Naive thymus-derived CD4-positive, alpha-beta T cell (primary cell): Measurements from ENCODE around the gene XPNPEP3. TPM values are rescaled to one million over a fixed set of nuclear protein-coding genes. Genes with fewer than 3 reads are reported as not detected.
"Not testable (repeated sequence)": the region's sequence is repeated elsewhere in the genome, so short reads cannot be mapped to it uniquely, and the experiment has no call there.

Experiments
- ATAC-seq: fragments of 150-1000 bp; cut with Tn5 transposase; 2 replicates; pipeline ENCODE4 v1.10.0; 2021; ENCODE audit warnings: mild to moderate bottlenecking, moderate library complexity
- CTCF ChIA-PET: fragments of 350-600 bp; sonication (Branson Sonifier 250); formaldehyde crosslinking; loops from one replicate; lab custom pipeline; 2021; ENCODE audit warnings: antibody characterized with exemption; lab: Charles Lee
- POLR2A ChIA-PET: fragments of 350-600 bp; sonication (Branson Sonifier 250); formaldehyde crosslinking; loops from one replicate; lab custom pipeline; 2021; ENCODE audit warnings: antibody characterized with exemption, inconsistent platforms; lab: Charles Lee
- DNase-seq, 9 donors: peaks; one replicate each; pipeline versions ENCODE4 v3.0.0 to v3.0.0-alpha.2; 2020 to 2022; ENCODE audit warnings: mixed read lengths in 1 of 9
- H3K27ac ChIP-seq: one replicate; pipeline ENCODE4 v1.7.0; 2013; ENCODE audit warnings: mild to moderate bottlenecking, low read depth, low read length, moderate library complexity
- H3K27me3 ChIP-seq, 2 donors: one replicate each; pipeline ENCODE4 v1.7.0; 2013; ENCODE audit warnings: low read length in 2 of 2, mild to moderate bottlenecking in 2 of 2, moderate library complexity in 2 of 2; ENCODE audit not compliant: control insufficient read depth in 2 of 2, insufficient read depth in 2 of 2
- H3K36me3 ChIP-seq, 3 experiments: 1 replicate in 2 of 3; 2 replicates in 1 of 3; pipeline ENCODE4 v1.7.0; 2013; ENCODE audit warnings: low read length in 3 of 3, mild to moderate bottlenecking in 3 of 3, moderate library complexity in 1 of 3; ENCODE audit not compliant: insufficient read depth in 3 of 3, control insufficient read depth in 2 of 3
- H3K4me1 ChIP-seq, 2 donors: one replicate each; pipeline ENCODE4 v1.7.0; 2013; ENCODE audit warnings: low read length in 2 of 2, mild to moderate bottlenecking in 2 of 2, moderate library complexity in 1 of 2; ENCODE audit not compliant: control insufficient read depth in 2 of 2, insufficient read depth in 2 of 2
- H3K4me3 ChIP-seq: 2 replicates; pipeline ENCODE4 v1.7.0; 2013; ENCODE audit warnings: mild to moderate bottlenecking, low read length
- H3K9me3 ChIP-seq, 3 experiments: 1 replicate in 2 of 3; 2 replicates in 1 of 3; pipeline ENCODE4 v1.7.0; 2013; ENCODE audit warnings: low read length in 3 of 3; ENCODE audit not compliant: control insufficient read depth in 2 of 3
- H3K27ac Mint-ChIP-seq, 9 donors: one replicate each; pipeline ENCODE4 v1.8.0; 2020 to 2022; ENCODE audit warnings: mixed read lengths in 9 of 9, mild to moderate bottlenecking in 8 of 9, moderate library complexity in 5 of 9, inconsistent platforms in 2 of 9
- H3K27me3 Mint-ChIP-seq, 5 donors: one replicate each; pipeline ENCODE4 v1.8.0; 2021 to 2022; ENCODE audit warnings: mixed read lengths in 5 of 5, mild to moderate bottlenecking in 1 of 5
- H3K36me3 Mint-ChIP-seq, 5 donors: one replicate each; pipeline ENCODE4 v1.8.0; 2020 to 2022; ENCODE audit warnings: mixed read lengths in 5 of 5, mild to moderate bottlenecking in 3 of 5, inconsistent platforms in 1 of 5
- H3K4me1 Mint-ChIP-seq, 7 donors: one replicate each; pipeline ENCODE4 v1.8.0; 2020 to 2022; ENCODE audit warnings: mixed read lengths in 7 of 7, mild to moderate bottlenecking in 3 of 7, inconsistent platforms in 1 of 7
- H3K4me3 Mint-ChIP-seq, 10 donors: one replicate each; pipeline ENCODE4 v1.8.0; 2020 to 2022; ENCODE audit warnings: mild to moderate bottlenecking in 10 of 10, mixed read lengths in 10 of 10, moderate library complexity in 6 of 10, inconsistent platforms in 2 of 10
- H3K9me3 Mint-ChIP-seq, 11 donors: one replicate each; pipeline ENCODE4 v1.8.0; 2020 to 2022; ENCODE audit warnings: mixed read lengths in 11 of 11, mild to moderate bottlenecking in 4 of 11, inconsistent platforms in 1 of 11, moderate library complexity in 1 of 11
- intact Hi-C, 2 donors: fragments of 100-400 bp; cut with micrococcal nuclease; formaldehyde crosslinking; loops; one replicate each; pipeline ENCODE4 v1.15.1; 2023
- polyA plus RNA-seq, 2 donors: library from polyadenylated mRNA; unstranded; fragments of 300-500 nt; fragmentation: Illumina TruSeq; gene quantifications; one replicate each; pipeline ENCODE4 v1.2.3, GENCODE V29; 2021
- total RNA-seq, 6 experiments: library from RNA in 5 of 6; stranded (reverse) in 5 of 6; gene quantifications; 1 replicate in 5 of 6; 2 replicates in 1 of 6; pipeline ENCODE4 v1.2.3 and lab custom pipeline; 2021 to 2026

XPNPEP3 gene
- total and polyA plus RNA-seq, 7 experiments from 2014 or later = 14.4 to 21.8 (median 17.8) TPM

GRCh38 chr22:40862537-40862936 lies 5.6 kb downstream of the XPNPEP3 start:
- Mint-ChIP-seq H3K27ac (peak overlapping the region in 3 of 9 donors; percentile 0 to 52 (median 14)), H3K9me3 (no peaks in the 10 kb centered on the region), H3K4me3 (no peak overlapping the region), H3K36me3 (peaks cover 0 to 8% (median 6%) of the 10 kb centered on the region in 5 donors), H3K27me3 (no peaks in the 10 kb centered on the region), H3K4me1 (peaks cover 18 to 79% (median 65%) of the 10 kb centered on the region in 7 donors)
- Histone ChIP-seq H3K9me3 (no peaks in the 10 kb centered on the region), H3K4me3 (no peak overlapping the region), H3K36me3 (peaks cover 4 to 5% (median 5%) of the 10 kb centered on the region in 3 experiments), H3K4me1 (peaks cover 3 to 7% of the 10 kb centered on the region in 2 donors), H3K27ac (no peak overlapping the region), H3K27me3 (no peaks in the 10 kb centered on the region)
- no peak for DNase-seq
- ChIA-PET POLR2A (interaction anchor here (0.6 kb wide), 1 partner anchor 445 kb away, joined by 3 read pairs; no protein-coding TSS in a partner anchor), CTCF (no interaction called here)
- intact Hi-C loops = no loop called here
- no peak for ATAC-seq

DNA sequence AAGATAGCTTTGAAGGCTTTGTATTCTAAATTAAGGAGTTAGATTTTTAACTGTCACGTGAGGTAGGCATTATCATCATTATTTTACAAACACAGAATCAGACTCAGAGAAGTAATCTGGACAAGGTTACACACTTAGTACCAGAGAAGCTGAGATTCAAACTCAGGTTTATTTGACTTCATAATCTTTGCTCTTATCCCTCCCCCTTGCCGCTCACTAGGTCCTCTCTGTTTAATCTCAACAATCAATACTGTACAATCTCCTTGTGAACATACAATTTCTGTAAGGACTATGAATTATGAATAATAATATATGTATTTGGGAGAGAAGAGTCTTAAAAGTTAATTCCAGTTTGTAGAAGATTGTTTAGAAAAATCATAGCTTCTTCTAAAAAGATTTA lies 10.2 kb downstream of the XPNPEP3 start:
- Histone ChIP-seq H3K4me1 (no peaks in the 10 kb centered on the region), H3K9me3 (no peaks in the 10 kb centered on the region), H3K27ac (no peak overlapping the region), H3K27me3 (no peaks in the 10 kb centered on the region), H3K36me3 (peaks cover 0 to 18% (median 0%) of the 10 kb centered on the region in 3 experiments), H3K4me3 (no peak overlapping the region)
- no peak overlapping the region for H3K4me3 Mint-ChIP-seq
- peaks cover 0 to 18% (median 8%) of the 10 kb centered on the region in 5 donors for H3K36me3 Mint-ChIP-seq
- no peaks in the 10 kb centered on the region for H3K9me3 Mint-ChIP-seq
- H3K27me3 Mint-ChIP-seq = no peaks in the 10 kb centered on the region
- CTCF ChIA-PET = no interaction called here
- POLR2A ChIA-PET = interaction anchor here (0.7 to 1.6 kb wide), 3 partner anchors 9 to 823 kb away, joined by 3 to 5 read pairs (median 3); no protein-coding TSS in a partner anchor
- DNase-seq (no peak), ATAC-seq (no peak)
- peak overlapping the region in 1 of 9 donors; percentile 49 for H3K27ac Mint-ChIP-seq
- H3K4me1 Mint-ChIP-seq = peaks cover 5 to 46% (median 40%) of the 10 kb centered on the region in 7 donors
- intact Hi-C loops = no loop called here

- H3K9me3 ChIP-seq, H3K4me3 Mint-ChIP-seq, ATAC-seq, H3K27ac Mint-ChIP-seq, DNase-seq, H3K27me3 Mint-ChIP-seq, intact Hi-C loops, H3K27me3 ChIP-seq, CTCF ChIA-PET, H3K4me3 ChIP-seq, H3K4me1 ChIP-seq, H3K9me3 Mint-ChIP-seq, H3K27ac ChIP-seq: not testable (repeated sequence)
- POLR2A ChIA-PET = interaction anchor here (0.5 to 1.6 kb wide), 4 partner anchors 11 to 482 kb away, joined by 3 to 5 read pairs (median 3); no protein-coding TSS in a partner anchor
- Mint-ChIP-seq H3K4me1 (peaks cover 5 to 34% (median 33%) of the 10 kb centered on the region in 7 donors), H3K36me3 (peaks cover 0 to 19% (median 5%) of the 10 kb centered on the region in 5 donors)
- peaks cover 0 to 20% (median 0%) of the 10 kb centered on the region in 3 experiments for H3K36me3 ChIP-seq
Measured at GRCh38 chr22:40868379-40868778, 11.4 kb downstream of the XPNPEP3 start.

DNA sequence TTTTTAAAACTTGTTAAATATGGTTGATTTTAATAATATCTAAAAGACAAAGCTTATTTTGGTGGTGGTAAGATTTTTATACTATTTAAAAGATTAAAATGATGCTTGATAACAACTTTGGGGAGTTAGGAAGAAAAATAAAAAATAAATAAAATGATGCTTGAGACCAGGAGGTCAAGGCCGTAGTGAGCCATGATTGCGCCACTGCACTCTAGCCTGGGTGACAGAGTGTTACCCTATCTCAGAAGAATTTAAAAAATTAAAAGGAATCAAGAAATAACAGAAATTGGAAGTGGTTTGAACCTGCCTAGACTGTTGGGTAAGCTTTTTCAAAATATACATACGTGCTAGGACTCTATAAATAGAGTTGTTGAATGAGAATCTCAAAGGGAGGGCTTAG lies 17.1 kb downstream of the XPNPEP3 start:
- Mint-ChIP-seq H3K4me1 (no peaks in the 10 kb centered on the region), H3K27me3 (no peaks in the 10 kb centered on the region), H3K4me3 (no peak overlapping the region), H3K27ac (no peak overlapping the region), H3K9me3 (no peaks in the 10 kb centered on the region), H3K36me3 (peaks cover 0 to 28% (median 5%) of the 10 kb centered on the region in 5 donors)
- intact Hi-C loops = no loop called here
- DNase-seq (no peak), ATAC-seq (no peak)
- POLR2A ChIA-PET = no interaction called here
- H3K36me3 ChIP-seq = peaks cover 0 to 25% (median 0%) of the 10 kb centered on the region in 3 experiments
- H3K9me3 ChIP-seq = no peaks in the 10 kb centered on the region
- H3K4me1 ChIP-seq = no peaks in the 10 kb centered on the region
- no peaks in the 10 kb centered on the region for H3K27me3 ChIP-seq
- no peak overlapping the region for H3K4me3 ChIP-seq
- no peak overlapping the region for H3K27ac ChIP-seq
- CTCF ChIA-PET = no interaction called here

DNA sequence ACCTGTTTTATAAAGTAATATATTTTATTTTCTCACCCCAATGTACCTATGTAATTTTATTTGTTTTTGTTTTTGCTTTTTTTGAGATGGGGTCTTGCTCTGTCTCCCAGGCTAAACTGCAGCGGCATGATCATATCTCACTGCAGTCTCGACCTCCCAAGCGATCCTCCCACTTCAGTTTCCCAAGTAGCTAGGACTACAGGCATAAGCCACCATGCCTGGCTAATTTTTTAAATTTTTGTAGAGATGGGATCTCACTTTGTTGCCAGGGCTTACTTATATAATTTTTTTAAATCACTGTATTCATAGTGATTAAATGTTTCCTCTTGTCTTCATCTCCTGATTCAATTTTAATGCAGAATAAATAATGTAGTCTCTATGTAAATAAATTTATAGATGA lies 18.2 kb downstream of the XPNPEP3 start:
- H3K9me3 Mint-ChIP-seq = no peaks in the 10 kb centered on the region
- ChIA-PET POLR2A (no interaction called here), CTCF (no interaction called here)
- Histone ChIP-seq H3K36me3 (peaks cover 0 to 21% (median 0%) of the 10 kb centered on the region in 3 experiments), H3K4me1 (no peaks in the 10 kb centered on the region), H3K9me3 (no peaks in the 10 kb centered on the region), H3K27me3 (no peaks in the 10 kb centered on the region), H3K4me3 (no peak overlapping the region), H3K27ac (no peak overlapping the region)
- intact Hi-C loops = no loop called here
- DNase-seq = no peak
- ATAC-seq = no peak
- peaks cover 0 to 25% (median 4%) of the 10 kb centered on the region in 5 donors for H3K36me3 Mint-ChIP-seq
- no peaks in the 10 kb centered on the region for H3K27me3 Mint-ChIP-seq
- H3K27ac Mint-ChIP-seq = no peak overlapping the region
- H3K4me3 Mint-ChIP-seq = no peak overlapping the region
- no peaks in the 10 kb centered on the region for H3K4me1 Mint-ChIP-seq

DNA sequence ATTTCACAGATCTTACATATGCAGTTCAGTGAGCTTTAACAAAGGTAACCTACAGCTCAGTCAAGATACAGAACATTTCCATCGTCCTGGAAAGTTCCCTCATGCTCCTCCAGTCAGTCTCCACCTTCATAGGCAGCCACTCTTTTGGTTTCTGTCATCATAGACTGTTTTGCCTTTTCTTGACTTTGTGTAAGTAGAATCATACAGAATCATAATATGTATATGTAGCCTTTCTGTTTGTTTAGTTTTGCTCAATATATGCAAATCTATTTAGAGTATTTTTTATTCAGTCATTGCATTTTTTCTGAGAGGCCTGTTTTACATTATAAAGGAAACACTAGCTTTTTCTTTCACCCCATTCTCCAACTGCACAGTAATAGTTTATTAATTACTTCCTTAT lies 20.0 kb downstream of the XPNPEP3 start:
- no peak overlapping the region for H3K4me3 Mint-ChIP-seq
- intact Hi-C loops = no loop called here
- no peaks in the 10 kb centered on the region for H3K27me3 Mint-ChIP-seq
- no peaks in the 10 kb centered on the region for H3K9me3 Mint-ChIP-seq
- no peaks in the 10 kb centered on the region for H3K4me1 Mint-ChIP-seq
- Histone ChIP-seq H3K4me1 (no peaks in the 10 kb centered on the region), H3K4me3 (no peak overlapping the region), H3K27ac (no peak overlapping the region), H3K9me3 (no peaks in the 10 kb centered on the region), H3K36me3 (peaks cover 0 to 15% (median 0%) of the 10 kb centered on the region in 3 experiments), H3K27me3 (no peaks in the 10 kb centered on the region)
- H3K36me3 Mint-ChIP-seq = peaks cover 0 to 25% (median 5%) of the 10 kb centered on the region in 5 donors
- ATAC-seq (no peak), DNase-seq (no peak)
- CTCF ChIA-PET = interaction anchor here (1.4 kb wide), 1 partner anchor 22 kb away, joined by 3 read pairs; no protein-coding TSS in a partner anchor
- POLR2A ChIA-PET = interaction anchor here (0.6 kb wide), 1 partner anchor 20 kb away, joined by 3 read pairs; the partner anchor contains the start of gene ST13
- peak overlapping the region in 1 of 9 donors; percentile 10 for H3K27ac Mint-ChIP-seq

- intact Hi-C loops = no loop called here
- ChIA-PET POLR2A (interaction anchor here (0.6 to 0.7 kb wide), 2 partner anchors 232 to 402 kb away, joined by 3 to 4 read pairs; no protein-coding TSS in a partner anchor), CTCF (no interaction called here)
- ATAC-seq = no peak
- DNase-seq = no peak
- H3K4me1 ChIP-seq = no peaks in the 10 kb centered on the region
- Mint-ChIP-seq H3K27me3 (no peaks in the 10 kb centered on the region), H3K4me1 (no peaks in the 10 kb centered on the region), H3K36me3 (peaks cover 0 to 23% (median 5%) of the 10 kb centered on the region in 5 donors), H3K4me3 (no peak overlapping the region), H3K27ac (peak overlapping the region in 1 of 9 donors; percentile 10), H3K9me3 (no peaks in the 10 kb centered on the region)
- no peak overlapping the region for H3K4me3 ChIP-seq
- H3K9me3 ChIP-seq = no peaks in the 10 kb centered on the region
- H3K27me3 ChIP-seq = no peaks in the 10 kb centered on the region
- no peak overlapping the region for H3K27ac ChIP-seq
- H3K36me3 ChIP-seq = peaks cover 0 to 17% (median 0%) of the 10 kb centered on the region in 3 experiments
Measured at GRCh38 chr22:40877488-40877887, 20.5 kb downstream of the XPNPEP3 start.
